Panc1 (cell line): ENCODE measurements around the gene GPR153. TPM values are rescaled to one million over a fixed set of nuclear protein-coding genes. Genes with fewer than 3 reads are reported as not detected.
A peak's percentile ranks its signal among the peaks of the same experiment; 100 is the strongest.

Source experiments
- ATAC-seq: fragments of 200-7000 bp; cut with Tn5 transposase; 2 replicates; pipeline ENCODE4 v1.9.1; 2020; ENCODE audit warnings: mild to moderate bottlenecking, moderate library complexity
- Bru-seq: library from RNA; stranded (reverse); fragments of 400-500 nt; gene quantifications from one replicate; lab custom pipeline; 2021; lab: Mats Ljungman, UMichigan
- BruChase-seq, 2 experiments: library from RNA; stranded (reverse); fragments of 400-500 nt; gene quantifications; one replicate each; lab custom pipeline; 2021; lab: Mats Ljungman, UMichigan
- BruUV-seq: library from RNA; stranded (reverse); fragments of 400-500 nt; replicated peaks from 2 replicates; lab custom pipeline; 2021; lab: Mats Ljungman, UMichigan
- CTCF ChIA-PET: fragments of 300-600 bp; sonication (Branson Sonifier 250); formaldehyde crosslinking; loops from one replicate; lab custom pipeline; 2022; ENCODE audit warnings: antibody characterized with exemption; lab: Charles Lee
- POLR2A ChIA-PET: fragments of 300-600 bp; sonication (Branson Sonifier 250); formaldehyde crosslinking; loops from one replicate; lab custom pipeline; 2022; ENCODE audit warnings: antibody characterized with exemption; lab: Charles Lee
- DNase-seq: peaks from one replicate; pipeline ENCODE4 v3.0.0-alpha.2; 2010; ENCODE audit warnings: low read depth, low spot score
- H3K27ac ChIP-seq: 2 replicates; pipeline ENCODE4 v1.5.1; 2011; ENCODE audit warnings: mild to moderate bottlenecking, low read length, inconsistent platforms
- H3K27me3 ChIP-seq: fragments of 200-500 bp; sonication (Bioruptor generic); 2 replicates; pipeline ENCODE4 v1.6.0; 2014; ENCODE audit warnings: low read length, inconsistent platforms; ENCODE audit not compliant: control insufficient read depth, insufficient read depth
- H3K36me3 ChIP-seq: fragments of 200-500 bp; sonication (Bioruptor generic); 2 replicates; pipeline ENCODE4 v1.5.1; 2014; ENCODE audit warnings: inconsistent platforms, mild to moderate bottlenecking, low read length, moderate library complexity; ENCODE audit not compliant: control insufficient read depth, insufficient read depth
- H3K4me1 ChIP-seq: 2 replicates; pipeline ENCODE4 v1.5.1; 2011; ENCODE audit warnings: inconsistent platforms, mild to moderate bottlenecking, low read length, moderate library complexity; ENCODE audit not compliant: control insufficient read depth, insufficient read depth
- H3K4me3 ChIP-seq, 2 experiments: 2 replicates each; pipeline ENCODE4 v1.5.1; 2011 to 2012; ENCODE audit warnings: low read depth in 2 of 2, low read length in 2 of 2, mild to moderate bottlenecking in 2 of 2, inconsistent platforms in 1 of 2, moderate library complexity in 1 of 2
- H3K9me3 ChIP-seq: fragments of 200-500 bp; sonication (Bioruptor generic); 2 replicates; pipeline ENCODE4 v1.5.1; 2014; ENCODE audit warnings: low read depth, mild to moderate bottlenecking, inconsistent platforms, low read length, moderate library complexity; ENCODE audit not compliant: control insufficient read depth, insufficient read depth
- CTCF ChIP-seq: fragments of 450-650 bp; IDR thresholded peaks from 2 replicates; pipeline ENCODE4 v1.5.1; 2017; ENCODE audit warnings: mild to moderate bottlenecking
- POLR2AphosphoS5 ChIP-seq: IDR thresholded peaks from 2 replicates; pipeline ENCODE4 v1.6.1; 2012; ENCODE audit warnings: mild to moderate bottlenecking, low read depth, low read length, moderate library complexity
- REST ChIP-seq, 2 experiments: IDR thresholded peaks; 2 replicates each; pipeline ENCODE4 v1.6.1; 2011 to 2012; ENCODE audit warnings: low read depth in 2 of 2, control low read depth in 1 of 2, low read length in 1 of 2, mild to moderate bottlenecking in 1 of 2, moderate library complexity in 1 of 2; ENCODE audit not compliant: insufficient read depth in 1 of 2
- SIN3A ChIP-seq: IDR thresholded peaks from 2 replicates; pipeline ENCODE4 v1.6.1; 2012; ENCODE audit warnings: low read depth, mild to moderate bottlenecking, low read length, moderate library complexity, borderline replicate concordance; ENCODE audit not compliant: insufficient read depth
- TCF7L2 ChIP-seq: IDR thresholded peaks from 2 replicates; pipeline ENCODE4 v1.6.1; 2011; ENCODE audit warnings: mild to moderate bottlenecking, low read depth, low read length, inconsistent platforms
- in situ Hi-C: cut with HindIII; loops from 2 replicates; pipeline ENCODE4 v1.10.0; 2016; ENCODE audit warnings: low sequenced_read_pairs, low pct_unique_long_range_greater_than_20kb
- intact Hi-C: fragments of 100-400 bp; cut with micrococcal nuclease; formaldehyde crosslinking; loops from one replicate; pipeline ENCODE4 v1.10.0; 2022; ENCODE audit not compliant: unreplicated experiment
- long read RNA-seq: library from polyadenylated mRNA; unstranded; transcript quantifications from one replicate; pipeline ENCODE4 v2.0.0, GENCODE V29; 2021; ENCODE audit not compliant: unreplicated experiment
- polyA plus RNA-seq: library from polyadenylated mRNA; unstranded; fragments of >200 nt; gene quantifications from one replicate; pipeline ENCODE4 v1.2.1, GENCODE V29; 2012; ENCODE audit warnings: missing spikeins; ENCODE audit not compliant: insufficient read length
- total RNA-seq: library from RNA; stranded (reverse); gene quantifications from one replicate; pipeline ENCODE4 v1.2.1, GENCODE V29; 2021; ENCODE audit not compliant: unreplicated experiment

GPR153 gene
- 5.5 TPM for total RNA-seq
- polyA plus RNA-seq = 7.1 TPM
- percentile 43 among the genes with signal in this experiment for Bru-seq, nascent RNA
- BruChase-seq, experiment 1, labeled RNA remaining after a 2-hour chase = percentile 51 among the genes with signal in this experiment
- BruChase-seq, experiment 2, labeled RNA remaining after a 6-hour chase = percentile 55 among the genes with signal in this experiment
- long read RNA-seq, full-length matches to known transcripts = 1 of 27 reads
- long read RNA-seq, partial matches to known transcripts = 3 of 27 reads
- long read RNA-seq, other reads (novel, unspliced or antisense) = 23 of 27 reads

- intact Hi-C loops (no loop called here), in situ Hi-C loops (no loop called here)
- Histone ChIP-seq H3K27me3 (no peaks in the 10 kb centered on the region), H3K4me3 (peak within 1 kb of the TSS; percentile 56 to 62), H3K4me1 (no peaks in the 10 kb centered on the region), H3K36me3 (no peaks in the 10 kb centered on the region), H3K27ac (no peak within 1 kb of the TSS), H3K9me3 (no peaks in the 10 kb centered on the region)
- TF ChIP-seq REST (IDR thresholded peaks at IDR 0.05; ENCODE audit: insufficient read depth in 1 of 2, low read depth in 2 of 2, low read length in 1 of 2) (no peak), CTCF (no peak), POLR2AphosphoS5 (no peak), TCF7L2 (no peak), SIN3A (no peak; the same call in 1 of the 2 replicates)
- peak; percentile 81 for ATAC-seq
- DNase-seq = no peak
- BruUV-seq = no TSS peak
- ChIA-PET POLR2A (no interaction called here), CTCF (no interaction called here)
Observed at GRCh38 chr1:6260961-6261614, at the start of gene GPR153. Gene GPR153, minus strand, starts transcription at chr1:6261098. Its CDS starts 6,193 bp downstream, at chr1:6254905.

- in situ Hi-C loops = no loop called here
- intact Hi-C loops = no loop called here
- ChIA-PET CTCF (no interaction called here), POLR2A (no interaction called here)
- no peaks in the 10 kb centered on the region for H3K36me3 ChIP-seq
- no peaks in the 10 kb centered on the region for H3K4me1 ChIP-seq
- ATAC-seq = no peak
- no TSS peak for BruUV-seq
- no peak for DNase-seq
- H3K9me3 ChIP-seq = no peaks in the 10 kb centered on the region
- H3K4me3 ChIP-seq = no peak overlapping the region
- TF ChIP-seq TCF7L2 (no peak), SIN3A (no peak), REST (IDR thresholded peaks at IDR 0.05; ENCODE audit: insufficient read depth in 1 of 2, low read depth in 2 of 2, low read length in 1 of 2) (no peak), CTCF (no peak), POLR2AphosphoS5 (no peak)
- H3K27ac ChIP-seq = no peak overlapping the region
- no peaks in the 10 kb centered on the region for H3K27me3 ChIP-seq
Observed at GRCh38 chr1:6310116-6310848, 49.4 kb upstream of the GPR153 start.
